Measurements from ENCODE around the gene INSYN1. TPM values are rescaled to one million over a fixed set of nuclear protein-coding genes. Genes with fewer than 3 reads are reported as not detected.
A peak's percentile ranks its signal among the peaks of the same experiment; 100 is the strongest.
"Not testable (repeated sequence)": the region's sequence is repeated elsewhere in the genome, so short reads cannot be mapped to it uniquely, and the experiment has no call there.

INSYN1 gene
- total and polyA plus RNA-seq, 5 experiments from 2014 or later = not detected

DNA sequence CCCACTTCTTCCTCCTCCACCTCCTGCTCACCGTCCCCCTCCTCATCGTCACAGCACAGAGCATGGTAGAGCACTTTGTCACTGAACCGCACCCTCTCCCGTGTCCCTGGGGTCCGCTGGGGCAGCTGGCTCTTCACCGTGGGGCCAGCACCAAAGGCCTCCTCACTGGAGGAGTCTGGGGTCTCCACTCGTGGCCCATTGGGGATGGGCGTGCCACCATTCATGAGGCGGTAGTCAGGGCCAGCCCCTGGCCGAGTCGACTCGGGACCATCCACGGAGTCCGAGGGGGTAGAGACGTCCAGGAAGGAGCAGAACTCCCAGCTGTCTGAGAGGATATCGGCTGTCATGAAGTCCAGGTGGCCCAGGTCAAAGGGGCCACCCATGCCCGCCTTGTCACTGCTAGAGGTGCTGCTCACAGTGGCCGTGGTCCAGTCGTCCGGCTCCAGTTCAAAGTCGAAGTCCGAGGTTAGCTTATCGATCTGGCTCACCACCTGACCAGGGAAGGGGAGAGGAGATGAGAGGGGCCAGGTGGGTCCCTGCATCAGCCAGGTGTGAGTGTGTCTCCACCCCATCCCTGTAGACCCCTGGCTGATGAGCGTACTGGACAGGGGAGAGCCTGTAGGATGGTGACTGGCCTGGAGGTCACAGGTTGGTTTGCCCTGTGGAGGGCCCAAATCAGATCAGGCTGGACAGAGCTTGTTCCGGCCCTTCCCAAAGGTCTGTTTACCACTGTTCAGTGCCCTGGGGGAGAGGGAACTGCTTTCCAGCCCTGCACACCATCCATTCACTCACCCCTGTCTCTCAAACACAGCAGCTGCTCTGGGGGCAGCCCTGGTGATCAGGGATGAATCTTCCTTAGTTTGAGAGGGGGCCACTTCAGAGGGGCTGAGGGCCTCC, 12.8 kb downstream of the INSYN1 start:
- H3K27ac Mint-ChIP-seq = no peak overlapping the region
- no peak overlapping the region for H3K4me3 Mint-ChIP-seq
- no peaks in the 10 kb centered on the region for H3K36me3 Mint-ChIP-seq
- no peaks in the 10 kb centered on the region for H3K9me3 Mint-ChIP-seq
- peaks cover 4 to 29% (median 14%) of the 10 kb centered on the region in 5 donors for H3K27me3 Mint-ChIP-seq
- H3K4me1 Mint-ChIP-seq = no peaks in the 10 kb centered on the region
- POLR2A ChIA-PET = no interaction called here
- no peak for ATAC-seq
- no peak for DNase-seq

GRCh38 chr15:73737535-73737934, 15.6 kb downstream of the INSYN1 start:
- Mint-ChIP-seq H3K4me3 (no peak overlapping the region), H3K27me3 (peaks cover 2 to 31% (median 13%) of the 10 kb centered on the region in 5 donors), H3K9me3 (no peaks in the 10 kb centered on the region), H3K27ac (no peak overlapping the region), H3K36me3 (no peaks in the 10 kb centered on the region), H3K4me1 (no peaks in the 10 kb centered on the region)
- DNase-seq (no peak), ATAC-seq (no peak)
- POLR2A ChIA-PET = no interaction called here

DNA sequence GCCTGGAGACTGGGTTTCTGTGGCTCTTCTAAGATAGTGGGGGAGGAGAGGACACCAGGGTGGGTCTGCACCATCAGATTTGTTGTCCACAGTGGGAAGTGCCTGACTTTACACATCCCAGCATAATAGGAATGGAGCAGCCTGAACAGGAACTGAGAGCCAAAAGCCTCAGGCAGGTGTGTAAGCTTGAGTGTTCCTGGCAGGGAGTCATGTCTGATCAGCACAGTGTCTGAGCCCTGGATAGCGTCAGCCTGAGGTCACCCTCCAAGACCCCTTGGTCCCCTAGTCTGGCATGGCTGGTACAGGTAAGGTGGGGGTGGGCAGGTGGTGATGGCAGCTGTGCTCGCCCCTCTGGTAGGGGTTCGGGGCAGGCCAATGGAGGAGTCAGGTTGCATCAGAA, 20.2 kb downstream of the INSYN1 start:
- Mint-ChIP-seq H3K4me3 (no peak overlapping the region), H3K27ac (no peak overlapping the region), H3K9me3 (no peaks in the 10 kb centered on the region), H3K4me1 (no peaks in the 10 kb centered on the region), H3K27me3 (peaks cover 0 to 19% (median 6%) of the 10 kb centered on the region in 5 donors), H3K36me3 (no peaks in the 10 kb centered on the region)
- DNase-seq (no peak), ATAC-seq (no peak)
- POLR2A ChIA-PET = no interaction called here

DNA sequence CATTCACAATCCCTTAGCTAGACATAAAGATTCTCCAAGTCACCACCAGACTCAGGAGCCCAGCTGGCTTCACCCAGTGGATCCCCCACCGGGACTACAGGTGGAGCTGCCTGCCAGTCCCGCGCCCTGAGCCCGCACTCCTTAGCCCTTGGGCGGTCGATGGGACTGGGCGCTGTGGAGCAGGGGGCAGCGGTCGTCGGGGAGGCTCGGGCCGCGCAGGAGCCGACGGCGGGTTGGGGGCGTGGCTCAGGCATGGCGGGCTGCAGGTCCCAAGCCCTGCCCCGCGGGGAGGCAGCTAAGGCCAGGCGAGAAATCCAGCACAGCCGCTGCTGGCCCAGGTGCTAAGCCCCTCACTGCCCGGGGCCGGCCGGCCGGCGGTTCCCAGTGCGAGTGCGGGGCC, 21.1 kb downstream of the INSYN1 start:
- not testable (repeated sequence) for H3K36me3 Mint-ChIP-seq

DNA sequence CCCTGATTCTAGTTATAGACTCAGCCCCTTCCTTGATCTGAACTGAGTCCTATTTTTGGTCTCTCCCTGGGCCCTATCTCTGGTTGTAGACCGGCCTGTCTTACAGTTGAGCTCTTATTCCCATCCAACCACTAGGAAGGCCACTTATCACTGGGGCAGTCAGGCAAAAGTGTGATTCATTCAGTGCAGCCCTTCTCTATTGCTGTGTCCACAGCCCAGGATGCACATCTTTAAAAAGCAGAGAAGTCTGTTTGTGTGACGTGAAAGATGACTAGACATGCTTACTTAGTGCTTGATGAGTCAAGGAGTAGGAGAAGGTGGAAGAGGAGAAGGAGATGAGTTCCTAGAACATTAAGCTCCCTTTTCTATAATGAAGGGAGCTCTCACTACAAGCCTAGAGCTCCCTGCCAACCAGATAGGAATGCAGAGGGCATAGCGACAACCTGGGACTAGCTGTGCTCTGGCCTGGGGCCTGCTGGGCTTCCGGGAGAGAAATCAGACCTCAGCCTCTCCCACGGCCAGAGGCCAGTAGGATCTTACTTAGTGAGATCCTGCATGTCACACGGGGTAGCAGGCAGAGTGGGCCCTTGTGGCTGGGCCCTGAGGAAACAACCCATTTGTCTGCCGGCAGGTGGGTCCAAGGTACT, 25.7 kb downstream of the INSYN1 start:
- no peak overlapping the region for H3K4me3 Mint-ChIP-seq
- POLR2A ChIA-PET = no interaction called here
- ATAC-seq = no peak
- no peak overlapping the region for H3K27ac Mint-ChIP-seq
- peaks cover 4 to 32% (median 14%) of the 10 kb centered on the region in 5 donors for H3K27me3 Mint-ChIP-seq
- H3K9me3 Mint-ChIP-seq = no peaks in the 10 kb centered on the region
- no peak for DNase-seq
- H3K36me3 Mint-ChIP-seq = no peaks in the 10 kb centered on the region
- no peaks in the 10 kb centered on the region for H3K4me1 Mint-ChIP-seq

More for the DNA sequence above, 21.1 kb downstream of the INSYN1 start:
- DNase-seq, H3K9me3 Mint-ChIP-seq, ATAC-seq, H3K4me3 Mint-ChIP-seq, POLR2A ChIA-PET, H3K27ac Mint-ChIP-seq, H3K4me1 Mint-ChIP-seq: not testable (repeated sequence)
- H3K27me3 Mint-ChIP-seq = peaks cover 0 to 18% (median 6%) of the 10 kb centered on the region in 5 donors

- DNase-seq (no peak), ATAC-seq (no peak)
- Mint-ChIP-seq H3K4me3 (no peak overlapping the region), H3K36me3 (no peaks in the 10 kb centered on the region), H3K27me3 (peaks cover 8 to 64% (median 31%) of the 10 kb centered on the region in 5 donors), H3K9me3 (no peaks in the 10 kb centered on the region), H3K27ac (no peak overlapping the region), H3K4me1 (no peaks in the 10 kb centered on the region)
- POLR2A ChIA-PET = no interaction called here
Measured at GRCh38 chr15:73724212-73724611, 28.9 kb downstream of the INSYN1 start.

DNA sequence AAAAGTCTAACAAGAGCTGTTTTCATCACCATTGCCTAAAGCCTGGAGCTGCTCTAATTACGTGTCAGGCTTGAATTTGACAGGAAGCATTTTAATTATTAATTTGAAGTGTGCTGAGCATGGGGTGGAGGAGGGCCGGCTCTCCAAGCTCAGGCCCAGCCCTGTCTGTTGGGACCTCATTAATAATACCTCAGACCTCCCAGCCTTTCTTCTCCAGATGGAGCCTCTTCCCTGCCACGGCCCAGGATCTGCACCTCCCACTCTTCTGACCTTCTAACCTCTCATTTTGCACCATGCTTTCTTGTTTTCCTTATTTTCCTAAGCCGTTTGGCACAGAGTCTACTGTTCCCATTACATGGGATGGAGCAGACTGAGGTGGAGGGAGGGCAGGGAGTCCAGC, 30.0 kb downstream of the INSYN1 start:
- DNase-seq = no peak
- H3K4me3 Mint-ChIP-seq = no peak overlapping the region
- POLR2A ChIA-PET = no interaction called here
- no peak for ATAC-seq
- H3K36me3 Mint-ChIP-seq = no peaks in the 10 kb centered on the region
- H3K27me3 Mint-ChIP-seq = peaks cover 9 to 73% (median 32%) of the 10 kb centered on the region in 5 donors
- peaks cover 0 to 2% (median 0%) of the 10 kb centered on the region in 4 donors for H3K4me1 Mint-ChIP-seq
- no peaks in the 10 kb centered on the region for H3K9me3 Mint-ChIP-seq
- H3K27ac Mint-ChIP-seq = peak overlapping the region in 1 of 10 donors; percentile 19

- ATAC-seq (no peak), DNase-seq (no peak)
- no peaks in the 10 kb centered on the region for H3K36me3 Mint-ChIP-seq
- peaks cover 9 to 73% (median 32%) of the 10 kb centered on the region in 5 donors for H3K27me3 Mint-ChIP-seq
- peaks cover 0 to 2% (median 0%) of the 10 kb centered on the region in 4 donors for H3K4me1 Mint-ChIP-seq
- H3K9me3 Mint-ChIP-seq = no peaks in the 10 kb centered on the region
- POLR2A ChIA-PET = no interaction called here
- H3K4me3 Mint-ChIP-seq = no peak overlapping the region
- H3K27ac Mint-ChIP-seq = no peak overlapping the region
Measured at GRCh38 chr15:73722425-73722824, 30.7 kb downstream of the INSYN1 start.

- Mint-ChIP-seq H3K27me3 (peaks cover 7 to 62% (median 21%) of the 10 kb centered on the region in 5 donors), H3K9me3 (no peaks in the 10 kb centered on the region), H3K4me3 (no peak overlapping the region), H3K36me3 (no peaks in the 10 kb centered on the region), H3K4me1 (peaks cover 0 to 2% (median 0%) of the 10 kb centered on the region in 4 donors), H3K27ac (no peak overlapping the region)
- POLR2A ChIA-PET = no interaction called here
- DNase-seq (no peak), ATAC-seq (no peak)
Measured at GRCh38 chr15:73718694-73719093, 34.5 kb downstream of the INSYN1 start.

GRCh38 chr15:73717802-73718201, 35.3 kb downstream of the INSYN1 start:
- POLR2A ChIA-PET = no interaction called here
- H3K27ac Mint-ChIP-seq = no peak overlapping the region
- DNase-seq (no peak), ATAC-seq (no peak)
- H3K4me1 Mint-ChIP-seq = peaks cover 0 to 2% (median 0%) of the 10 kb centered on the region in 4 donors
- peaks cover 5 to 62% (median 23%) of the 10 kb centered on the region in 5 donors for H3K27me3 Mint-ChIP-seq
- no peaks in the 10 kb centered on the region for H3K9me3 Mint-ChIP-seq
- no peak overlapping the region for H3K4me3 Mint-ChIP-seq
- H3K36me3 Mint-ChIP-seq = no peaks in the 10 kb centered on the region

DNA sequence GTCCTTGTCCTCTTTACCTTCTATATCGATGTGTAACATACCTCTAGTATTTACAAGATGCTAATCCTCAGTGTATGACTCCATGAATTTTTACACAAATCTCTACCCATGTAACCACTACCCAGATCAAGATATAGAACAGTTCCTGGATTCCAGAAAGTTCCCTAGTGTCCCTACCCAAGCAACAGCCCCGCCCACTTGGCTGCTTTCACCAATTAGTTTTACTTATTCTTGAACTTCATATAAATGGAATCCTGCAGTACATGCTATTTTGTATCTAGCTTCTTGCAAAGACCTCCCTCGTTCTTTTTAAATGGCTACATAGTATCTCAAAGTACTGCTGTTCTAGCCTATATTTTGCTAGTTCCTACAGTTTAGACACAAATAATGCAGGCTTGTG, 35.9 kb downstream of the INSYN1 start:
- H3K4me3 Mint-ChIP-seq = no peak overlapping the region
- POLR2A ChIA-PET = no interaction called here
- no peaks in the 10 kb centered on the region for H3K36me3 Mint-ChIP-seq
- peaks cover 0 to 2% (median 0%) of the 10 kb centered on the region in 4 donors for H3K4me1 Mint-ChIP-seq
- no peak for DNase-seq
- no peak for ATAC-seq
- H3K27me3 Mint-ChIP-seq = peaks cover 5 to 62% (median 22%) of the 10 kb centered on the region in 5 donors
- no peaks in the 10 kb centered on the region for H3K9me3 Mint-ChIP-seq
- H3K27ac Mint-ChIP-seq = no peak overlapping the region

- no peaks in the 10 kb centered on the region for H3K36me3 Mint-ChIP-seq
- H3K4me3 Mint-ChIP-seq = no peak overlapping the region
- peaks cover 0 to 2% (median 0%) of the 10 kb centered on the region in 4 donors for H3K4me1 Mint-ChIP-seq
- H3K27ac Mint-ChIP-seq = no peak overlapping the region
- POLR2A ChIA-PET = no interaction called here
- peaks cover 5 to 58% (median 18%) of the 10 kb centered on the region in 5 donors for H3K27me3 Mint-ChIP-seq
- ATAC-seq = no peak
- H3K9me3 Mint-ChIP-seq = no peaks in the 10 kb centered on the region
- DNase-seq = no peak
Measured at GRCh38 chr15:73716417-73716816, 36.7 kb downstream of the INSYN1 start.

GRCh38 chr15:73715417-73715816, 37.7 kb downstream of the INSYN1 start:
- Mint-ChIP-seq H3K27ac (no peak overlapping the region), H3K27me3 (peaks cover 2 to 48% (median 15%) of the 10 kb centered on the region in 5 donors), H3K4me3 (no peak overlapping the region), H3K36me3 (no peaks in the 10 kb centered on the region), H3K9me3 (no peaks in the 10 kb centered on the region), H3K4me1 (peaks cover 0 to 2% (median 0%) of the 10 kb centered on the region in 4 donors)
- ATAC-seq (no peak), DNase-seq (no peak)
- POLR2A ChIA-PET = no interaction called here
